ENCODE data around the gene LIPN.

The LIPN gene

DNA sequence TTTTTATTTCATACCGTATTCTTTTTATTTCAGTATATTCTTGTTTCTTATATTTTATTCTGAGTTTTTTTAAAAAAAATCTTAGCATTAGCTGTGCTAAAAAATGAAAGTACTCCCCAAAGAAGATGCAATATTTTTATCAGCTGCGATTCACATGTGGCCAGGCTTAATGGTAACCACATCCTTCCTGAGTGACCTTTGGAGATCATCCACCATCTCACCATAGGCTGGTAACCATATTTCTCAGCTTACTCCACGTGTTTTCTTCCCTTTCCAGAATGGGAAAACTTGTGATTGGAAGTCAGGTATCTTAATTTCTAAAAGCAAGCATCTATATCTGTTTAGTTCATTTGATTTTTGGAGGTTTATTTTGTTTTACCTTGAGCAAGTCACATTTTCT is 23.9 kb downstream of the LIPN start:
- no peaks in the 10 kb centered on the region for H3K4me1 ChIP-seq
- intact Hi-C loops (cut with DNase I; ENCODE audit: low total_unique reads) = no loop called here
- H3K9me3 ChIP-seq = no peaks in the 10 kb centered on the region
- no peak overlapping the region for H3K4me3 ChIP-seq
- H3K27me3 ChIP-seq = no peaks in the 10 kb centered on the region
- DNase-seq = no peak
- TF ChIP-seq, protein P1, sequence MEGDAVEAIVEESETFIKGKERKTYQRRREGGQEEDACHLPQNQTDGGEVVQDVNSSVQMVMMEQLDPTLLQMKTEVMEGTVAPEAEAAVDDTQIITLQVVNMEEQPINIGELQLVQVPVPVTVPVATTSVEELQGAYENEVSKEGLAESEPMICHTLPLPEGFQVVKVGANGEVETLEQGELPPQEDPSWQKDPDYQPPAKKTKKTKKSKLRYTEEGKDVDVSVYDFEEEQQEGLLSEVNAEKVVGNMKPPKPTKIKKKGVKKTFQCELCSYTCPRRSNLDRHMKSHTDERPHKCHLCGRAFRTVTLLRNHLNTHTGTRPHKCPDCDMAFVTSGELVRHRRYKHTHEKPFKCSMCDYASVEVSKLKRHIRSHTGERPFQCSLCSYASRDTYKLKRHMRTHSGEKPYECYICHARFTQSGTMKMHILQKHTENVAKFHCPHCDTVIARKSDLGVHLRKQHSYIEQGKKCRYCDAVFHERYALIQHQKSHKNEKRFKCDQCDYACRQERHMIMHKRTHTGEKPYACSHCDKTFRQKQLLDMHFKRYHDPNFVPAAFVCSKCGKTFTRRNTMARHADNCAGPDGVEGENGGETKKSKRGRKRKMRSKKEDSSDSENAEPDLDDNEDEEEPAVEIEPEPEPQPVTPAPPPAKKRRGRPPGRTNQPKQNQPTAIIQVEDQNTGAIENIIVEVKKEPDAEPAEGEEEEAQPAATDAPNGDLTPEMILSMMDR (IDR thresholded peaks at IDR 0.05) = no peak
- no peak overlapping the region for H3K27ac ChIP-seq
- no peaks in the 10 kb centered on the region for H3K36me3 ChIP-seq

DNA sequence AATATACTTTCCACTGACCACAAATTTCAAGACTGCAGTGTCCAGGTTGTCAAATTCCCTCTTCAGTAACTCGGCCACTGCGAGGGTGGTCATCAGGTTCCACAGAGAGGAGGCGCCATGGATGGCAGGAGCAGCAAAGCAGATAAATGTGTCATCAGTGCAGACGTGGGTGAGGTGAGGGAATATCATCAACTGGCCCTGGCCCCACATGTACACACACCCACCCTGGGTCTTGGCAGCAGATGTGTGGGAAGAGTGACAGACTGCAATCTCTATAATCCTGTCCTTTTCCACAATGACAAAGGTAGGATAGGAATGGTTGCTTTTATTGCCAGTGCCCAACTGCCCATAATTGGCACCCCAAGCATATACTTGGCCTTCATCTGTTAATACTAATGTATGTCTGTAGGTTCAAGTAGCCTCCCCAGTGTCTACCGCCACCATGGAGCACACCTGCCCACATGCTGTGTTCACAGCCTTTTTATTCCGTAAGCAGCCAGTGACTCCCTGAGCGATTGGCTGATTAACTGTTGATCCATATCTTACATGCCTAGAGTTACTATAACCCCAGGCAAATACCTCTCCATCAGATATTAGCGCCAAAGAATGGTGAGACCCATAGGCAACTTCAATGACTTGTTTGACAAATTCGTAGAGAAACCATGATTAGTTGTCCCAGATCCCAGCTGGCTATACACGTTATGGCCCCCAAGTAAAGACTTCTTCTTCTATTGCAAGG is 26.4 kb downstream of the LIPN start:
- DNase-seq = no peak
- no peaks in the 10 kb centered on the region for H3K9me3 ChIP-seq
- H3K4me1 ChIP-seq = no peaks in the 10 kb centered on the region
- H3K36me3 ChIP-seq = no peaks in the 10 kb centered on the region
- no peak overlapping the region for H3K4me3 ChIP-seq
- TF ChIP-seq, protein P1 (IDR thresholded peaks at IDR 0.05) = no peak
- intact Hi-C loops (cut with DNase I; ENCODE audit: low total_unique reads) = no loop called here
- no peak overlapping the region for H3K27ac ChIP-seq
- H3K27me3 ChIP-seq = no peaks in the 10 kb centered on the region

DNA sequence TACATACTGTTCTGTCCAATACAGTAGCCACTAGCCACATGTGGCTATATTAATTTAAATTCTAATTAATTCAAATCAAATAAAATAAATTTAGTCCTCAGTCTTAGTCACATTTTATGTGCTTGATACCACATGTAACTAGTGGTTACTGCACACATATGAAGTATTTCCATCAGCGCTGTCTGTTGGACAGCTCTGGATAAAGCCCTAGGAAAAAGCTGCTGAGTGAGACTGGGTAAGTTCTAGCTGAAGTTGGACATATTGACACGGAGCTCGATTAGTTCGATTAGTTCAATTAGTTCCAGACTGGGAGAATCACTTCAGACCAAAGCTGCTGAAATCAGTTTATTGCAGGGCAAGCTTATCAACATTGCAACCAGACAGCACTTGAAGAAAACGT is 27.6 kb downstream of the LIPN start:
- Histone ChIP-seq H3K27me3 (no peaks in the 10 kb centered on the region), H3K9me3 (no peaks in the 10 kb centered on the region), H3K36me3 (no peaks in the 10 kb centered on the region), H3K4me1 (no peaks in the 10 kb centered on the region), H3K4me3 (no peak overlapping the region), H3K27ac (no peak overlapping the region)
- intact Hi-C loops (cut with DNase I; ENCODE audit: low total_unique reads) = no loop called here
- DNase-seq = no peak
- TF ChIP-seq, protein P1 (IDR thresholded peaks at IDR 0.05) = no peak

DNA sequence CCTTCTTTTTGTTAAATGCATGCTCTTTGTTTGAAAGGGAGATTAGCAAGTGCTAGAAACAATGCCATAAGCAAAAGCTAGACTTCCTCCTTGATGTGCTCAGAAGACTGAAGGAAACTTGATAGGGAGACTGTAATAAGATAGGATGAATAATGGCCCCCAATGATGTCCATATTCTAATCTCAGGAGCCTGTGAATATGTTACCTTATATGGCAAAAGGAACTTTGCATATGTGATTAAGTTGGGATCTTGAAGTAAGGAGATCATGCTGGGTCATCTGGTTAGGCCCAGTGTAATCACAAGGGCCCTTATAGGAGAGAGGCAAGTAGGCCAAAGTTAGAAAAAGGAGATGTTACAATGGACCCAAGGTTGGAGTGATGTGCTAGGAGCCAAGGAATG is 29.1 kb downstream of the LIPN start:
- intact Hi-C loops (cut with DNase I; ENCODE audit: low total_unique reads) = no loop called here
- no peak for DNase-seq
- Histone ChIP-seq H3K27ac (no peak overlapping the region), H3K4me3 (no peak overlapping the region), H3K4me1 (no peaks in the 10 kb centered on the region), H3K27me3 (no peaks in the 10 kb centered on the region), H3K36me3 (no peaks in the 10 kb centered on the region), H3K9me3 (no peaks in the 10 kb centered on the region)
- TF ChIP-seq, protein P1 (IDR thresholded peaks at IDR 0.05) = no peak

DNA sequence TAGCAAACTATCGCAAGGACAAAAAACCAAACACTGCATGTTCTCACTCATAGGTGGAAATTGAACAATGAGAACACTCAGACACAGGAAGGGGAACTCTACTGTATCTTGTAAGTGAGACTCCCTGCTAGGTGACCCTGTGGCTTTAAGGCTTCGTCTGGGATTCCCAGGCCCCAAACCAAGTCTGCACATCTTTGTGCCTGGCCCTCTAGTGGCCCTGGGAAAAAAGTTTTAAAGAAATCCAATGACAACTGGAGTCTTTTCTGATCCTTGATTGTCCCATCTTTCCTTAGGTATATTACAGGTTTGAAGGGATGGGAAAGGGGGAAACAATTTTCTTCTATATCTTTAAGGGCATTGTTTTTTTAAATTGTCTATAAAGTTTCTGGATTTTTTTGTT is 32.1 kb downstream of the LIPN start:
- Histone ChIP-seq H3K4me3 (no peak overlapping the region), H3K9me3 (no peaks in the 10 kb centered on the region), H3K36me3 (no peaks in the 10 kb centered on the region), H3K27me3 (no peaks in the 10 kb centered on the region), H3K27ac (no peak overlapping the region), H3K4me1 (no peaks in the 10 kb centered on the region)
- no peak for DNase-seq
- TF ChIP-seq, protein P1 (IDR thresholded peaks at IDR 0.05) = peak; percentile 6 to 11
- intact Hi-C loops (cut with DNase I; ENCODE audit: low total_unique reads) = no loop called here

DNA sequence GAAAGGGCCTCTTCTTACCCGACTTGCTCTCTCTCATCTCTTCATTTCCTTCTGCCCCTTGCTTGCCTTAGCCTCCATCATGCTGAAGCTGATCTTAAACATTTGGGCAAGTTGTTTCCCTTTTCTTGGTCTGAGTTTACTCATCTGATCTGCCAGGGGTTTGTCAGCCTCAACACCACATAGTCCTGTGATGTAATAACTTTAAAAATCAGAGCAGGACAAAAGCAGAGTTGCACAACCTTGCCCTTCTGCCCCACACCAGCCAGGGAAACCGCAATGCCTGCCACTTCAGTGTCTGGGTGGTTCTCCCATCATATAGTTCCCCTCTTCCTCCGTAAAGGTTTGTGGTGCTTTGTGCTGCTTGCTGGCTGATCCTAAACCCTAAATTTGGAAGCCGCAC is 32.8 kb downstream of the LIPN start:
- Histone ChIP-seq H3K27ac (no peak overlapping the region), H3K36me3 (no peaks in the 10 kb centered on the region), H3K4me3 (no peak overlapping the region), H3K9me3 (no peaks in the 10 kb centered on the region), H3K4me1 (no peaks in the 10 kb centered on the region), H3K27me3 (no peaks in the 10 kb centered on the region)
- TF ChIP-seq, protein P1 (IDR thresholded peaks at IDR 0.05) = no peak
- DNase-seq = peak; percentile 36 to 67
- intact Hi-C loops (cut with DNase I; ENCODE audit: low total_unique reads) = no loop called here

Data from tibial artery (tissue), 4 donors.